HG02884 (cell line): ENCODE measurements around the gene TRPV5.

Experiments used
- ATAC-seq: cut with Tn5 transposase; IDR thresholded peaks from one replicate; pipeline ENCODE4 v1.9.1; 2021; ENCODE audit warnings: mild to moderate bottlenecking, moderate library complexity; ENCODE audit not compliant: unreplicated experiment

TRPV5 gene

DNA sequence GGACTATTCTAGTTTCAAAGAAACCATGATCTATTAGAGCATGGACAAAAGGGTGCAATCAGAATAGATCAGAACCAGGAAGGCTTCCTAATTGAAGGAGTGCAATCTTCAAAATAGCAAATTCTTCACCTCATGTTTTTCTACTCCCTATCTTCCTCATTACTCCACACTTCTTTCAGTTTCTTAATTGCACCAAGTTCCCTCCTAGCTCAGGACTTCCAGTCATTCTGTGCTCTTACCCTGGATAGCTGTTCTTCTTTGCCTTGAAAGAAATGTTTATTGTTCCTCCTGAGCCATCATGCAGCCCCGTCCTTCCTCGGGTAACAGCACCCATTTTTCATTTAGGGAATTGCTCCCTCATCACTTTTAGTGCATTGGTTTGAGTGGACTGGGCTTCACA is 23.1 kb downstream of the TRPV5 start:
- ATAC-seq = no peak

DNA sequence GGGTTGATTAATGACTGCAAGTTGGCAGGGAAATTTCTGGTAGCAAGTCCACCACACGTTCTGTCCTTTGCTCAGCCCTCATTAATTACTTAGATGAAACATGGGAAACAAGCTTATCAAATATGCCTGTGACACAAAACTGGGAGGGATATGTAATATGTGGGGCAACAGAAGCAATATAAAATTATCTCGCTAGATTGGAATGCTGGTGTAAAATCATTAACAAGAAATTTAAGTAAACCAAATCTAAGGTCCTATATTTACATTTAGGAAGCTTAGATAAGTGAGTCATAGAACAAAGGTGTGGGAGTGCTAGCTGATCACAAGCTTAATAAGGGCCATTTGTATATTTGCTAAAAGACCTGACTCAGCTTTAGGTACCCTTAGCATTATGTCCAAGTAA is 23.5 kb downstream of the TRPV5 start:
- ATAC-seq = no peak

DNA sequence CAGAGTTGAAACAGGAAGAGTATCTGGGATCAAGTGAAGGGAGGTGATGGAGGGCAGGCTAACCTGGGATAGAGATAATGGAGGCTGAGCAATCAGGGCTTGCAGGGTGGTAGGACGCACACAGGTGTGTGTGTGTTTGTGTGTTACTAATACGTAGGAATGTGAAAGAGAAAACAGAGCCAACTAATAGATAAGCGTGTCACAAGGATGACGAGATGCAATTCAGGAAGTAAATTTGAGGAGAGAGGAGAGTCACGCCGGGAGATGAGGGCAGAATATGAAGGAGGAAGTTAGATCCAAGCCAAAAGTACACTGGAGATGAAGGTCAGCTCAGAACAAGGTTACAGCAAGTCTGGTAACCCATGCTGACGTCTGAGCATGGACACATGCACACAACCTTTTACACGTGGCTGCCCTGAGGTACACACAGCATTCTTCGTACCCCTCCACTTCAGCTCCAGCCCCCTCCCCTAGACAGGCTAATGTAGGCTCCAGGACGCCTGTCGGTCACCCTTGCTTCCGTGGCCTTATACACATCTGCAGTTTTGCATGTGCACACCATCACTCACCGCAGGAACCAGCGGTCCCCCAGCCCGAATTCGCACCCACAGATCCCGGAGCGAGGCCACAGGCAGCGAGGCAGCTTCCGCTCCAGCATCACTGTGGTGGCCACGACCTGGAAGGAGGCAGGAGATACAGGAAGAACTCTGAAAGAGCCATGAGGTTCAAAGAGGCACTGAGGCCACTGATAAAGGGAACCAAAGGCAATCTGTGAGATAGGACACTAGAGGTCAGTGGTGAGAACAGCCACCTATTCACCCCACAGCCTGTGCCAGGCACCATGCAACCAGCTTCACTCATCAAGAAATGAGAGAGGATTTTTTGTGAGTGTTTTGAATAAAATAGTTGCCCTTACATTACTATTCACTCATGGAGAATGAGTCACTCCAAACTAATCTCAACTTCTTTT is 24.3 kb downstream of the TRPV5 start:
- ATAC-seq = no peak

DNA sequence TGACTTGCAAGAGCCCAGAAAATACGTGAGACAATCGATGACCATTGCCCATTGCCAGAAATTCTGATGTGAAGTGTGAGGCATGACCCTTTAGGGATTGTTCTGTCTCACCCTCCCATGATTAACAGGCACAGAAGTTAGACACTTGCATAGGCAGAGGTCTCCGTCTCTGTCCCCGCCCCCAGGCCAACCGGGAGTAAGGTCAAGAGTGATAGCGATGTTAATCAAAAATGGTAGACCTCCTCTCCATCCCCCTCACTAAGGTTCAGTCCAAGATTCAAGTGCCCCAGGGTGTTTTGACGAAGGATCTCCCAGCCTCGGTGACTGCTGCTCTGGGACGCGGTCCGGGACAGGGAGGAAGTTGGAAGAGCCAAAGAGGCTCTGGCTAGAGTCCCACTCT is 25.3 kb downstream of the TRPV5 start:
- ATAC-seq = no peak

DNA sequence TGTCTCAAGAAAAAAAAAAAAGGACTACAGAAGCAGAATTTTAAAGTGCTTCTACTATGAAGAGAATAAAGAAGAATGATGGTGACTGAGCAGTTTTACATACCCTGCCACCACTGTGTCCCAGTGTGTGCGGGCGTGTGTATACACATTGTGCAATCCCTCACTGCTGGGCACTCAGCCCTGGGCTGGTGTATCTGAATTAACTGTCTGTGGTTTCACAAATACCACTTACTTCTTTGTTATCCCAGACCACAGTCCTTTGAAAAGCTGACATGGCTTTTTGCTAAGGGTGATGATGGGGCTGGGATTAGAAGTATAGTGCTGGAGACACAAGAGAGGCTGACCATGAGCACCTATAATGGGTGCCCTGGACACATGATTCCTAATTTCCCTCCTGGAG is 26.9 kb downstream of the TRPV5 start:
- no peak for ATAC-seq

DNA sequence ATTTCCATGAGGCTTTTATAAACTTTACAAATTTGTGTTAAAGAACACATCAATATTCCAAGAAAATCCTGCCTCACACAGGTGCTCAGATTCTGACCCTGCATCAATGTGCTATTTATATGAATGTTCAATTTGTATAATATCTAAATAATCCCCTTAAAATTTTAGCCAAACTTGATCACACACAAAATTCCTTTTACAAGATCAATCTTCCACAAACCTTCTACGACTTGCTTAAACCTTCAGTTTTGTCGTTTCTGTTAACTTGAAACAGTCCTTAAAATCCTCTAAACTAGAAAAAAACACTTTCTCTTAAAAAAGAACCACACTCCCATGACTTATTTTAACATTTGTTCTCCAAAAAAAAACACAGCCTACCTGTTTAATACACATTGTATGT is 27.8 kb downstream of the TRPV5 start:
- ATAC-seq = no peak

DNA sequence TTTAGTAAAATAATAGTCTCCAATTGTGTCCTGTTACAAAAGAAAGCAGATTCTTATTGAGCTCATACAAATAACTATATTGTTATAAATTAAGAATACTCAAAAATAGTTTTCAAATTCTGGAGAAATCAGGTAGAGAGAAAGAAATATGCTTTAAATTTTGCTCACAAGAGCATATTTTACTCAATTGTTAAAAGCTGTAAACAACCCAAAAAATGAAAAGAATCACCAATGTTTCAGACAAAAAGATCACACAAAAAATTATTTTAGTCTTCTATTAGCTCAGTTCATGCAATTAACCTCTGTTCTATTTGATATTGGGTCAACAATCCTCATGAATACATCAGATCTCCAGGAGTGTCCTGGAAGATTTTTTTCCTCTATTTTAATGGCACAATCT is 29.4 kb downstream of the TRPV5 start:
- ATAC-seq = no peak

DNA sequence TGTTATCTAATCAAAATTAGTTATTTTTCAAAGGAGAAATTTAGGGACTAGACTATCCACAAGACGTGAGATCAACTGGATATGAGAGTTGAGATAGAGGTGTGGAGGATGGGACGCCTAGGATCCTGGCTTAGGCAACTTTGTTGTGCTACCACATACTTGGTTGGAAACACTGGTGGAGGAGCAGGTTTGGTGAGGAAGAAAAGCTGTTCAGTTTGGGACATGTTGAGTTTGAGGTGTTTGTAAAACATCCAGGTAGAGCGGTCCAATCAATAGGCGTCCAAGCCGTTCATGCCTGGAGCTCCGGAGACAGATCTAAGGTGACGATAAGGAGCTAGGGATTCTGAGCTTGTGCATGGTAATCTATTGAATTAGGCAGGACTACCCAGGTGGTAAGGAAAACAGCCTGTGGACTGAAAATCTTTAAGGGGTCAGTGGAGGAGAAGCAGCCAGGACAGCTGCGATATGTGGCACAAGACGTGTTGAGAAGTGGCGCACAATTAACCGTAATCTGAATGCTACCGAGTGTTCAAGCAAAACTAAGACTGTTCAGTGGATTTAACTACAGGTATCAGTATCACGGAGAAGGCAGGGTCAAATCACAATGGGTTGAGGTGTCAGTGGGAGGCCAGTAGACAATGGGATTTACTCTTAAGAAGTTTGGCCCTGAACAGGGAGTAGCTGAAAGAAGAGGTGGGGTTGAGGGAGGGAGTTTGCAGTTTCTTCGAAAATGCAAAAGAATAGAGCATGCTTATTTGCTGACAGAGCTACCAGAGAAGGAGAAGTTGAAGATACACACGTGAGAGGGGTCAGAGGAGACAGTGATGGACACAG is 31.9 kb downstream of the TRPV5 start:
- ATAC-seq = no peak

DNA sequence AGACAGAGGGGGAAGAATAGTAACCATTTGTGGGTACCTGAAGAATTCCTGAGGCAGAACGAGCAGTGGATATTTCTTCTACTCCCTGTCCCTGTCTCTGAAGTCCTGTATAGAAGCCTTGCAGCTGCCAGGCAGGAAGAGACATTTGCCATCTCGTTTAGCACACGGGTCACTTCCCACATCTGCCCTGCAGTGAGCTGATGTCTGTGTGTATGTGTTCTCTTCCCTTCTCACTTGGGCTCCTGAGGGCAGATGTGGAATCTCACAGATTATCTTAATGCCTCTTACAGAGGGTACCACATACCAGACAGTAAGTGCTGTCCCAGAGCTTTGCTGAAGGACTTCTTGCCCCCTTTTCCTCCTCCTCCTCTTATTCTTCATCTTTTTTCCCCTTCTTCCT is 33.9 kb downstream of the TRPV5 start:
- no peak for ATAC-seq

DNA sequence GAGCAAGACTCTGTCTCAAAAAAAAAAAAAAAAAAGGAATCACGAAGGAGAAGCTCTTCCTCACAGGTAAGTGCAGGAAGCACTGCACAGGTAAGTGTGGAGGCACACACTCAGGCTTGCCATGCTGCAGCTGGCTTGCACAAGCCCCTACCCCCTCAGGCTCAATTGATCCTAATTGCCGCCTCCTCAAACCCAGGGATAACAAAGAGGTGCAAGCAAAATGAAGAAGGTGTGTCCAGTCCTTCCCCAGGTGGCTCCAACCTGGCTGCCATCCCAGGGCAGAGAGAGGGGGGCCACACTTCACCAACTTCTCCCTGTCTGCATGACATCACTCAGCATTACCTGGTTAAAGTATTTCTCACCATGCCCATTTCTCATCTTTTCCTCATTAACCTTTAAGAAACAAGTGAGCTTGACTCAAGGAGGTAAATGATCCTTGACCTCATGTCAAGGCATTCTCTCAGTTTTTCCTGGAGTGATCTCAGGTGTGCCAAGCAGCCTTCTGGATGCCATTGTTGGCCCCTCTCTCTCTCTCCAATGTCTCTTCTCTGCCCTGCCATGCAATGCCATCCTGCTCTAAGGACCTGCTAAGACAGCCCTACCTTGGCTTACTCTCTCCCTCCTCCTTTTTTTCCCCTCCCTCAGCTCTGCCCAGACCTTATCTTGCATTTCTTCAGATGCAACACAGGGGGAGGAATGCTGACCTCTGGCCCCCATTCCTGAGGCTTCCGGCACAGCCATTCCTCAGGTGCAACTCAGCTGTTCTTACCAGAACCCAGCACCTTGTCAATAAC is 35.0 kb downstream of the TRPV5 start:
- ATAC-seq = no peak

DNA sequence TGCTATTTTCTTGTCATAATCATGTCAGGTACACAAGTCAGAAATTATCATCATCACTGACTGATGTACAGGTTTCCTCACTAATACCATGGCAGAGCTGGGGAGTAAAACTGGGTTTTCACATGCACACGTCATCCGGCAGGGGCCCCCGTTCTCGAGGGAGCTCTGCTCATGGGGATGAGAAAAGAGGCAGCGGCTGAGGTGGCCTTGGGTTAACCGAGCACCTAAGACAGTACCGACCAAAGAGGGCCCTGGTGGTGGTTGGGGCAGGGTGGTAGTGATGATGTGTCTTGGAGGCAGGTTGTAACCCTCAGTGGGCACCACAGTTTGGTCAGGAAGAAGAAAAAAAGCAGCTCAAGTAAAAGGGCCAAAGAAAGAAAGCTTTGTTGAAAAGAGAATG is 35.9 kb downstream of the TRPV5 start:
- no peak for ATAC-seq

DNA sequence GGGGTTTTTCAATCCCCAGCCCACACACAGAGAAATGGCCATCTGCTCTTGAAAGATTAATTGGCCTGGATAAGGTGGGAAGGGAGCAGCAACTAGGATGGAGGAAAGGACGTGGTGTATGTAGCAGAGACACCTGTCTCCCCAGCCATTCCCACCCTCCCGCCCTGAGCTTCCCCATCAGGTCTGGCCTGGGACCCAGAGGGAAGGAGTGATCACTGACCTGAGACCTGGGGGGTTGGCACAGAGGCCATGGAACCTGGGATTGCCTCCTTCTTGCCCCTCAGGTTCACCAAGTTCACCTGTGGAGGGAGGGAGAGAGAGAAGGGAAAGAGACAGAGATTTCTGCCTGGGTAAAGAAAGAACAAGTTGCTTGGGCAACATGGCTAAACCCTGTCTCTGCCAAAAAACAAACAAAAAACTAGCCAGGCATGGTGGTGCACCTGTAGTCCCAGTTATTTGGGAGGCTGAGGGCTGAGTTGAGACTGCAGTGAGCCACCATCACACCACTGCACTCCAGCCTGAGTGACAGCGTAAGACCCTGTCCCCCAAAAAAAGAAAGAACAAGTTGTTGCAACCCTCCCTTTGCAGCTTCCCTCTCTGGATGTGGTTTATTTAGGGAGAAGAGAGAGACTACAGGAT is 36.7 kb downstream of the TRPV5 start:
- no peak for ATAC-seq

DNA sequence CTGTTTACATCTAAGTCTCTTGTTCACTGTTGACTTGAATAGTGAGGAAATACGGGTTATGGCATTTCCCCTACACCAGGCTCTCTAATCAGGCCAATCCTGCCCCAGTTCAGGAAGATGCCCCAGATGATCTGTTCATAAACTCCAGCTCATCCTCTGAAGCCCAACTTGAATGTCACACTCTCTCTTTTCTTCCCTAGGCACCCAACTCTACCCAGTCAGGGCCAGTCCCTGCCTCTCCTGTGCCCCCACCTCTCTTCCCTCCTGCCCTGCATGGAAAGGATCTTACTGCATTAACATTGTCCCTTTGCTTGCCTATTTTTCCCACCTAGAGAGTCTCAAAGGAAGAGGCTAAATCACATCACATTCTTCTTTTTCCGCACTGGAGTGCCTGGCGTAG is 37.4 kb downstream of the TRPV5 start:
- no peak for ATAC-seq

DNA sequence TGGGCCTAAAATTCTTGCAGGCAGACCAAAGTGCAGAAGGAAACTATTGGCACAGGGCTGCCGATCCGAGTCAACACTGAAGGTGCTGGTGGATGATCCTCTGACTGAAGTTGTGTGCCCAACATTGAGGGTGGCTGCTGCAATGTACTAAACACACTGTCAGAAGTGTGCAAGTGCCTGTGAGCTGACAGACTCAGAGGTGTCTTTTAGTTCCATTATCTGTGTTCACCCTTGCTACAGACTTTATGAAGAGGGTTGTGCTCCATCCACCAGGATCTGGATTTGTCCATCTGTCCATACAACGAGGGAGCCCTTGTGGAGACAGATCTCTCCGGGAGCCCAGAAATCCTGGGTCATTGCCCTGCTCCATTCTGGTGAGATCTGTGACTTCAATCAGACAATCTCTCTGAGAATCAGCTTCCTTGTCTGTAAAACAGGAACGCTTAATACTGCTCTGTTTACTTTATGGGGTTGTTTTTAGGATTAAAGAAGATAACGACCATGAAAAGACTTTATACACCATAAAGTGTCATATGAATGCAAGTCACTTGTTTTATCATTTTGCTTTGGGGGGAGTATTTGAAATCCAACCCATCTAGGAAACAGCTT is 38.5 kb downstream of the TRPV5 start:
- no peak for ATAC-seq

DNA sequence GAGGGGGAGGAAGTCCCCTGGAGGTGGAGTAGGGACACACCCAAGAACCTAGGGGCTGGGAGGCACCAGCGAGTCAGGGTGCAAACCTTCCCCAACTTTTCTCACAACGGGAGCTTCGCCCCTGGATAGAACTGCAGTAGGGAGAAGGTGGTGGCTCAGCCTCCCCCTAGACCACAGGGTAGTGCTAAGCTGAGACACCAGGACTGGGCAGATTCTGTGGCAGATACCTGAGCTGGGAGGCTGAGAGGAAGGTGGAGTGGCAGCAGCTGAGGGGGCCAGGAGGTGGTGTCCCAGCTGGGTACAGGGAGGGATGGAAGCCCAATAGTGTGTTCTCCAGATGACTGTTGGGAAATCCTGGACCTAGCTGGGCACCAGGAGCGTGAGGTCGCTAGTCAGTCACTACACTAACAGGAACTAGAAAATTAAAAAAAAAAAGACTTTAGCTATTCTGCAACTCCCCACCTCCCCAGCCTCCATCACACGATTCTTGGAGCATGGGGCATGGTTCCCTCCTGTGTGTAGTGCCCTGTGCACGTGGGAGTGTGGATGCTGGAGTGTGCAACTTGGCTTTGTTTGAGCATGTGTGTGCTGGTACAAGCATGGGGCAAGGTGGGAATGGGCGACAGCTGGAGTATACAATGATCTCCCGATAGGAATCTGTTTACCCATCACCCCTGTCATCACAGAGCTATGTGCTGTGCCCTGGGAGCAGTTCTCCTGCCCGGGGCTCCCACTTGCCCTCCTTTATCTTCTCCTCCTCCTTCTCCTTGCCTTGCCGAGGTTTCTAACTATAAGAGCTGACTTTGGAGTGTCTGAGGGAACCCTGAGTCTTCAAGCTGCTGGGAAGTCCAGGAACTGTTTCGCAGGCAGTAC is 39.2 kb downstream of the TRPV5 start:
- ATAC-seq = no peak

DNA sequence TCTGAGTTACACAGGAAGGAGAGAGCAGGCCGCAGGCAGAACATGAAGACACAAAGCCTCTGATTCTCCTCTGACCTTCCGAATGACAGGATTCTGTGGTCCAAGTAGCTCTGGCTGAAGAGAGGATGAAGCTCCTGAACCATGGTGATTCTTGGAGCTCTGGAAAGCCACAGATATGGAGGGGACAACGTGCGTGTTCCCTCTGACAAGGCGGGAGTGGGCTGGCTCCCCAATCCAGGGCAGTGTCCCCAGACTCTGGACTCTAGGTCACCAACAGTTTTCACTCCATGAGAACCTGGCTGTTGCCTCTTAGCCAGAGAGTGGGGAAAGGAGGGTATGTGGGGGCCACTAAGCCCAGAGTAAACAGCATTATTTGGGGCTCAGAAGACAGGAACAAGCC is 40.6 kb downstream of the TRPV5 start:
- no peak for ATAC-seq

DNA sequence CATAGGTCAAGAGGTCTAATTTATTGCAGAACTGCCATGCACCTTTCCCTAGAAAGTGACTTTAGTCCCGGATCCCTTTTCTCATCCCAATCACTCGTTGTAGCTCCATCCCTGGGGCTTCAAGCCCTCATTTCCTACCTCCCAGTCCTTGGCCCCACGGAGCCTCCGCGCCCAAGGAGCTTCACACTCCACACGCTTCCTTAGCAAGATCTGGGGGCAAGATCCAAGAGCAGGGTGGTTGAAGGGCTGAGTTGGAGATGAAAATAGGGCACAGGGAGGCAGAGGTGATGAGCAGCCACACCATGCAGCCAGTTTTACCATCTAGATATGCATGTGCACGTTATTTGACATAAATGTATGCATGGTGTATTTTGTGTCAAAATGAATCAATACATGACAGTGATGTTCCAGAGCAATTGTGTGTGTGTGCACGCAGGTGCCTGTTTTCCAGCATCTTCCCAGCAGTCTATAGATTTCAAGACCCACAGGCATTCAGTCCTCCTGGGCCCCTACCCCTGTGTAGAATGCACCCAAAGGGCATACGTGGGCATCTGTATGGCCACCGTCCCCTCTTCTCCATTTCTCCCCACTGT is 42.0 kb downstream of the TRPV5 start:
- no peak for ATAC-seq

DNA sequence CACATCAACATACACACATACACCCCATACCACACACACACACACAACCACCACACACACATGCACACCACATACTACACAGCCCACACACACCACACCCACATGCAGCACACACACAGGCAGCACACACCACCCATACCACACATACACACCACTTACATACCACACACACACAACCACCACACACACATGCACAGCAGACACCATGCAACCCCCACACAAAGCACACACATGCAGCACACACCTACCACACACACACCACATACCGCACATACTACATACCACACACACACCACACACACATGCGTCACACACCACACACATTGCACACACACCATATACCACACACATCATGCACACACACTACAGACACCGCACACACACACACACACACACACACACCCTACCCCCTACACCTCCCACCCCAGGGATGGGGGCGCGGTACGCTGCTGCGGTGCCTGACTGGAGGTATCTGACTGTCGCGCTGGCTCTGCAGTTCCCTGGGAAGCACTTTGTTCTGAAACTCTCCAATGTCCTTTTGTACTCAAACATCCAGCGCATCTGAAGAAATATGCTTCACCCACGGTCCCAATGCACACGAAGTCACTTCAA is 42.6 kb downstream of the TRPV5 start:
- no peak for ATAC-seq

DNA sequence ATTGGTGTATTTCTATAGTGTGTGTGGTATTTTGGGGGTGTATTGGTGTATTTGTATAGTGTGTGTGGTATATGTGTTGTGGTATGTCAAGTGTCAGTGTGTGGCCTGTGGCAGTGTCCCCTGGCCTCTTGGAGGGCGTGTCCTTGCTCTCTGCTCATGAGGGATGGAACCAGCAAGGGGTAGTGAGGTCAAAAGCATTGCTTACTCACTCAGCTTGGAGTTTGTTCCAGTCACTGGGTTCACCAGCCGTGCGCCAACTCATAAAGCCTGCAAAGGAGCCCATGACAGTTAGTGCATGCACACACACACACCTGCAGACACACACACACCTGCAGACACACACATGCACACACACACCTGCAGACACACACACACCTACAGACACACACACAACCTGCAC is 43.7 kb downstream of the TRPV5 start:
- no peak for ATAC-seq
